IPS DF 6.9 (cell line): ENCODE measurements around the gene ASCL1.

Experiments used
- DNase-seq: peaks from one replicate; pipeline ENCODE4 v3.0.0-alpha.2; 2013; ENCODE audit warnings: low read depth, low spot score
- H3K27ac ChIP-seq: one replicate; pipeline ENCODE4 v1.5.1; 2013; ENCODE audit warnings: low read length, control low read depth
- H3K27me3 ChIP-seq: 2 replicates; pipeline ENCODE4 v1.6.1; 2013; ENCODE audit warnings: mild to moderate bottlenecking, low read length; ENCODE audit not compliant: control insufficient read depth, insufficient read depth
- H3K36me3 ChIP-seq: 2 replicates; pipeline ENCODE4 v1.6.1; 2013; ENCODE audit warnings: low read length; ENCODE audit not compliant: control insufficient read depth, insufficient read depth
- H3K4me1 ChIP-seq: 2 replicates; pipeline ENCODE4 v1.6.1; 2013; ENCODE audit warnings: low read length; ENCODE audit not compliant: control insufficient read depth, insufficient read depth
- H3K4me3 ChIP-seq: 2 replicates; pipeline ENCODE4 v1.5.1; 2013; ENCODE audit warnings: mild to moderate bottlenecking, low read length
- H3K9me3 ChIP-seq: 2 replicates; pipeline ENCODE4 v1.6.1; 2013; ENCODE audit warnings: low read length, inconsistent platforms; ENCODE audit not compliant: control insufficient read depth, insufficient read depth
- WGBS: extraction: QIAGEN DNeasy Blood & Tissue Kit; methylation state at CpG from one replicate; pipeline ENCODE4 v1.1.7; 2013; ENCODE audit warnings: mixed read lengths, missing lambda C conversion rate; ENCODE audit not compliant: insufficient read length, insufficient coverage; 5-methylcytosine and 5-hydroxymethylcytosine counted together

ASCL1 gene

GRCh38 chr12:102957339-102958050 is at the start of gene ASCL1:
Gene ASCL1 (plus strand): TSS chr12:102957674. CDS start chr12:102958245, 571 bp downstream.
- Histone ChIP-seq H3K9me3 (no peaks in the 10 kb centered on the region), H3K36me3 (no peaks in the 10 kb centered on the region), H3K27ac (no peak within 1 kb of the TSS), H3K4me1 (peaks cover 6% of the 10 kb centered on the region; the same call in 1 of the 2 replicates), H3K4me3 (peak within 1 kb of the TSS; percentile 33), H3K27me3 (peaks cover 84% of the 10 kb centered on the region)
- no peak for DNase-seq
- WGBS: no CpG with 5 or more reads among the region's 52 CpGs

DNA sequence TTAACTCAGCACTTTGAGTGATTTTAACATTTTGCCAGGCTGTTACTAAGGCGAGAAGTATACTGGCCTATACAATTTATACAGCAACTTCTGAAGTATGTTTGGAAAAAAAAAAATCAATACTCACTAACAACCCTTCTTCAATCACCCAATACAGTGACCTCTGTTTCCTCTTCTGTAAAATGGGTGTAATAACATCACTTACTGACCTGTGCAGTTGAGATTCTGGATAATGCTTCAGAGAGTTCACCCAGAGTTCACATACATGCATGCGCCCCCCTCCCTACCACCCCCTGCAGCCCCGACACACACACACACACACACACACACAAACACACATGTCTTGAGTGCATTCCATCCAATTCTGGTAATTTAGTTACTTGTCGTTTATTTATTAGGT is 49.6 kb upstream of the ASCL1 start:
- Histone ChIP-seq H3K36me3 (no peaks in the 10 kb centered on the region), H3K9me3 (no peaks in the 10 kb centered on the region), H3K4me1 (no peaks in the 10 kb centered on the region), H3K4me3 (no peak overlapping the region), H3K27me3 (no peaks in the 10 kb centered on the region), H3K27ac (no peak overlapping the region)
- WGBS: no CpG with 5 or more reads among the region's 4 CpGs
- no peak for DNase-seq

DNA sequence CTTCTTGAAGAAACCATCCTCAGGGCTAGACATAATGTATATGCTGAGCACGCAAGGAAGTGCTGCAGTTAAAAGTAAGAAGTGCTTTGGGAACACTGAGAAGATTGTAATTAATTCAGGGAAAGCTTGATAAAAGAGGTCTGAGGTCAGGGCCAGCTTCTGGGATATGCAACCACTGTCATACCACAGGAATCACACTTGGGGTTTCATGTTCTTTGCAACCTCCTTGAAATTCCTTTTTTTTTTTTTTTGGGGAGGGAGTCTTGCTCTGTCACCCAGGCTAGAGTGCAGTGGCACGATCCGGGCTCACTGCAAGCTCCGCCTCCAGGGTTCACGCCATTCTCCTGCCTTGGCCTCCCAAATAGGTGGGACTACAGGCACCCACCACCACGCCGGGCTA is 47.3 kb upstream of the ASCL1 start:
- H3K4me1 ChIP-seq: no peaks in the 10 kb centered on the region
- no peaks in the 10 kb centered on the region for H3K36me3 ChIP-seq
- no peak overlapping the region for H3K27ac ChIP-seq
- no peaks in the 10 kb centered on the region for H3K27me3 ChIP-seq
- no peak for DNase-seq
- no CpG with 5 or more reads among the region's 7 CpGs for WGBS
- H3K4me3 ChIP-seq: no peak overlapping the region
- H3K9me3 ChIP-seq: no peaks in the 10 kb centered on the region

- Histone ChIP-seq H3K27me3 (no peaks in the 10 kb centered on the region), H3K4me3 (no peak overlapping the region), H3K27ac (no peak overlapping the region), H3K9me3 (no peaks in the 10 kb centered on the region), H3K4me1 (no peaks in the 10 kb centered on the region), H3K36me3 (no peaks in the 10 kb centered on the region)
- WGBS: no CpG with 5 or more reads among the region's 4 CpGs
- no peak for DNase-seq
Measured at GRCh38 chr12:102910792-102911191, 46.7 kb upstream of the ASCL1 start.

DNA sequence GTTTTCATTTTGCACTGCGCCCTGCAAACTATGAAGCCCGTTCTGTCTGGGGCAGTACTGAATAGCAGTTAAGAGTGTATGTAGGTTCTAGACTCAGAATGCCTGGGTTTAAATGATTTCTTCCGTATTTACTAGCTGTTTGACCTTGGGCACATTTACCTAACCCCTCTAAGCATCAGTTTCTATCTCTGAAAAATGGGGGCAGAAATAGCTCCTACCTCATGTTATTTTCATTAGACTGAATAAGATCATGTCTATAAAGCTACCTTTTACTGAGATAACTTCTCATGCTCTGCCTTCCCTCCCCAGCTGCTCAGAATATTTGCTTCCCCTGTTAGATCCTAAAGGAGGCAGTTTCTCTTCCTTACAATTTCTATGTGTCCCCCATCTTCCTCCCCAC is 46.2 kb upstream of the ASCL1 start:
- no peaks in the 10 kb centered on the region for H3K9me3 ChIP-seq
- H3K27ac ChIP-seq: no peak overlapping the region
- DNase-seq: no peak
- H3K27me3 ChIP-seq: no peaks in the 10 kb centered on the region
- WGBS: no CpG with 5 or more reads among the region's 3 CpGs
- H3K4me1 ChIP-seq: no peaks in the 10 kb centered on the region
- no peak overlapping the region for H3K4me3 ChIP-seq
- no peaks in the 10 kb centered on the region for H3K36me3 ChIP-seq

GRCh38 chr12:102912258-102912657 is 45.2 kb upstream of the ASCL1 start:
- Histone ChIP-seq H3K36me3 (no peaks in the 10 kb centered on the region), H3K27me3 (no peaks in the 10 kb centered on the region), H3K27ac (no peak overlapping the region), H3K9me3 (no peaks in the 10 kb centered on the region), H3K4me1 (0 out of 2 replicates have a peak, but pooled peaks cover 2% of the 10 kb centered on the region), H3K4me3 (no peak overlapping the region)
- no peak for DNase-seq
- WGBS: no CpG with 5 or more reads among the region's 2 CpGs

- Histone ChIP-seq H3K27ac (no peak overlapping the region), H3K36me3 (no peaks in the 10 kb centered on the region), H3K27me3 (no peaks in the 10 kb centered on the region), H3K4me3 (no peak overlapping the region), H3K9me3 (no peaks in the 10 kb centered on the region), H3K4me1 (0 out of 2 replicates have a peak, but pooled peaks cover 2% of the 10 kb centered on the region)
- WGBS: no CpG with 5 or more reads among the region's 2 CpGs
- DNase-seq: no peak
Measured at GRCh38 chr12:102913453-102914226, 43.8 kb upstream of the ASCL1 start.

GRCh38 chr12:102916252-102917025 is 41.0 kb upstream of the ASCL1 start:
- DNase-seq: no peak
- no CpG with 5 or more reads among the region's 5 CpGs for WGBS
- H3K27ac ChIP-seq: no peak overlapping the region
- no peaks in the 10 kb centered on the region for H3K9me3 ChIP-seq
- no peaks in the 10 kb centered on the region for H3K36me3 ChIP-seq
- H3K4me1 ChIP-seq: 0 out of 2 replicates have a peak, but pooled peaks cover 2% of the 10 kb centered on the region
- H3K27me3 ChIP-seq: no peaks in the 10 kb centered on the region
- no peak overlapping the region for H3K4me3 ChIP-seq

GRCh38 chr12:102917026-102917787 is 40.3 kb upstream of the ASCL1 start, which contains the start of gene PAH:
Gene PAH (minus strand): TSS chr12:102917244. CDS start chr12:102917130, 114 bp downstream.
- Histone ChIP-seq H3K4me3 (no peak within 1 kb of the TSS; the same call in 1 of the 2 replicates), H3K9me3 (no peaks in the 10 kb centered on the region), H3K36me3 (no peaks in the 10 kb centered on the region), H3K27ac (no peak within 1 kb of the TSS), H3K27me3 (no peaks in the 10 kb centered on the region), H3K4me1 (0 out of 2 replicates have a peak, but pooled peaks cover 2% of the 10 kb centered on the region)
- no CpG with 5 or more reads among the region's 30 CpGs for WGBS
- DNase-seq: peak; percentile 27
